Right lobe of liver (tissue), 6 donors: ENCODE data around the gene TUBGCP2. TPM values are rescaled to one million over a fixed set of nuclear protein-coding genes. Genes with fewer than 3 reads are reported as not detected.
A peak's percentile ranks its signal among the peaks of the same experiment; 100 is the strongest.

ENCODE experiments used
- ATAC-seq, 4 donors: fragments of 200-7000 bp; cut with Tn5 transposase; one replicate each; pipeline ENCODE4 v1.9.1; 2020; ENCODE audit warnings: mild to moderate bottlenecking in 4 of 4, moderate library complexity in 4 of 4
- DNase-seq, 3 donors: peaks; one replicate each; pipeline ENCODE4 v3.0.0-alpha.2; 2020
- H3K27ac ChIP-seq, 3 donors: fragments of 200-600 bp; one replicate each; pipeline ENCODE4 v1.8.0; 2022
- H3K27me3 ChIP-seq, 2 donors: fragments of 200-600 bp; one replicate each; pipeline ENCODE4 v1.8.0; 2022
- H3K36me3 ChIP-seq, 4 donors: fragments of 200-600 bp; sonication (generic) in 1 of 4; one replicate each; pipeline versions ENCODE4 v1.5.1 to v1.8.0; 2017 to 2022; ENCODE audit warnings: control low read depth in 1 of 4
- H3K4me1 ChIP-seq, 4 donors: fragments of 200-600 bp; sonication (generic) in 1 of 4; one replicate each; pipeline versions ENCODE4 v1.5.1 to v1.8.0; 2017 to 2022; ENCODE audit warnings: control low read depth in 1 of 4
- H3K4me3 ChIP-seq, 3 donors: fragments of 200-600 bp; one replicate each; pipeline ENCODE4 v1.8.0; 2022
- H3K9me3 ChIP-seq, 4 donors: fragments of 200-600 bp; sonication (generic) in 1 of 4; one replicate each; pipeline versions ENCODE4 v1.5.1 to v1.8.0; 2017 to 2022; ENCODE audit warnings: control low read depth in 1 of 4
- CTCF ChIP-seq, 4 donors: fragments of 200-600 bp in 3 of 4; fragments of 450-650 bp in 1 of 4; IDR thresholded peaks; one replicate each; pipeline versions ENCODE4 v1.5.1 to v1.8.0; 2016 to 2022; ENCODE audit warnings: antibody characterized with exemption in 4 of 4, mild to moderate bottlenecking in 2 of 4
- POLR2A ChIP-seq: fragments of 450-650 bp; IDR thresholded peaks from one replicate; pipeline ENCODE4 v1.6.1; 2017; ENCODE audit warnings: antibody characterized with exemption, mild to moderate bottlenecking
- WGBS: methylation state at CpG from one replicate; pipeline ENCODE4 v1.1.6; 2018; ENCODE audit warnings: low coverage, low lambda C conversion rate; ENCODE audit not compliant: insufficient coverage; ENCODE audit errors: missing lambda C conversion rate; 5-methylcytosine and 5-hydroxymethylcytosine counted together
- intact Hi-C, 2 donors: fragments of 100-400 bp; cut with DNase I; formaldehyde crosslinking; loops; one replicate each; pipeline versions ENCODE4 v1.11.2 to v1.14.1; 2022
- total RNA-seq, 6 experiments: library from RNA; depleted of rRNA in 2 of 6; stranded (reverse); fragments of >200 nt in 2 of 6; fragmentation: NEBNext Ultra II Directional in 3 of 6; extraction: Animal tissue kit (Norgen Biotek cat#: 25700) in 3 of 6; gene quantifications; one replicate each; pipeline versions ENCODE4 v1.1.0 to v1.2.4, GENCODE V29; 2016 to 2023
- donor health status: DM: no; HTN: yes; CAD: no.
- donor health status: DM: no; HTN: no; CAD: no.
- donor health status: DM: no; HTN: no; CAD: no.
- donor health status: DM: no; HTN: yes; CAD: no.
- donor health status: DM: no; HTN: yes; CAD: no.

The TUBGCP2 gene
- total RNA-seq, 6 experiments from 2014 or later, result 19.6 to 30.0 (median 25.6) TPM

DNA sequence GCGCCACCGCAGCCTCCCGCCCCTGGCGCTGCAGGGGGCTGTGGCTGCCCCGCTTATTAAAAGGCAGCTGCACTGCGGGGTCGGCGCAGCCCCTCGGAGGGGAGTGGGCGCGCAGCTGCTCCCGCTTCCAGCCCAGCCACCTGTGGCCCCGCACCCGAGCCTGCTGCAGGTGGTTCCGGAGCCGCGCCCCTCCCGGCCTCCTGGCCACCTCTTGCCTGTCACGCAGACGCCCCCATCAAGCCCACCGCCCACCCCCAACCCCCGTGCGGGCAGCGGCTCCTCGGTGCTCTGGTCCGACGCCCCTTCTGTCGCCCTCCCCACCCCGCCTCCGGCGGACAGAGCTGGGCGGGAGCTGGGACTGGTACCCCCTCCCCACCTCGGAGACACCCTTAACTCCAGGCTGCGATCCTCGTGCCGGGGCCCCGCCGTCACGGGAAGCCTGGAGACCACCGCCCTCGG, 27.5 kb upstream of the TUBGCP2 start:
- H3K27ac ChIP-seq, result no peak overlapping the region
- TF ChIP-seq POLR2A, result no peak
- no peak for TF ChIP-seq CTCF (IDR thresholded peaks at IDR 0.05)
- WGBS, result no CpG with 5 or more reads among the region's 41 CpGs
- H3K4me3 ChIP-seq, result no peak overlapping the region
- peaks cover 0 to 22% of the 10 kb centered on the region in 2 donors for H3K27me3 ChIP-seq
- H3K9me3 ChIP-seq, result no peaks in the 10 kb centered on the region
- H3K36me3 ChIP-seq, result no peaks in the 10 kb centered on the region
- intact Hi-C loops, result no loop called here
- H3K4me1 ChIP-seq, result peaks cover 0 to 11% (median 0%) of the 10 kb centered on the region in 4 donors
- no peak for DNase-seq
- ATAC-seq, result no peak

- intact Hi-C loops, result no loop called here
- no peak overlapping the region for H3K4me3 ChIP-seq
- no peak overlapping the region for H3K27ac ChIP-seq
- ATAC-seq (peak in 3 of 4 donors; percentile 17 to 63 (median 24)), DNase-seq (peak in 1 of 3 donors; percentile 47)
- H3K36me3 ChIP-seq, result no peaks in the 10 kb centered on the region
- WGBS, result 4% methylated on average over 9 of the region's 75 CpGs
- H3K9me3 ChIP-seq, result no peaks in the 10 kb centered on the region
- peaks cover 0 to 11% (median 0%) of the 10 kb centered on the region in 4 donors for H3K4me1 ChIP-seq
- H3K27me3 ChIP-seq, result peaks cover 0 to 22% of the 10 kb centered on the region in 2 donors
- TF ChIP-seq POLR2A, result no peak
These were observed 26.8 kb upstream of the TUBGCP2 start for GRCh38 chr10:133335246-133336117.

GRCh38 chr10:133334503-133335245, 26.0 kb upstream of the TUBGCP2 start:
- WGBS, result 14% methylated on average over 20 of the region's 51 CpGs
- TF ChIP-seq CTCF (IDR thresholded peaks at IDR 0.05) (no peak), POLR2A (no peak)
- Histone ChIP-seq H3K4me1 (peaks cover 0 to 14% (median 0%) of the 10 kb centered on the region in 4 donors), H3K27ac (no peak overlapping the region), H3K36me3 (no peaks in the 10 kb centered on the region), H3K9me3 (no peaks in the 10 kb centered on the region), H3K27me3 (peaks cover 0 to 22% of the 10 kb centered on the region in 2 donors), H3K4me3 (no peak overlapping the region)
- peak; percentile 5 to 38 (median 25) for ATAC-seq
- intact Hi-C loops, result no loop called here
- DNase-seq, result no peak

- WGBS, result 80% methylated on average over 23 of the region's 30 CpGs
- H3K36me3 ChIP-seq, result no peaks in the 10 kb centered on the region
- intact Hi-C loops, result no loop called here
- H3K27ac ChIP-seq, result no peak overlapping the region
- no peak for ATAC-seq
- no peak overlapping the region for H3K4me3 ChIP-seq
- no peak for DNase-seq
- TF ChIP-seq CTCF (IDR thresholded peaks at IDR 0.05) (no peak), POLR2A (no peak)
- H3K4me1 ChIP-seq, result peaks cover 0 to 16% (median 0%) of the 10 kb centered on the region in 4 donors
- peaks cover 0 to 22% of the 10 kb centered on the region in 2 donors for H3K27me3 ChIP-seq
- H3K9me3 ChIP-seq, result no peaks in the 10 kb centered on the region
These were observed 24.4 kb upstream of the TUBGCP2 start for GRCh38 chr10:133332936-133333699.
